NCI-H345 treated with DMSO at 0.1 percent for 48 hours (cell line): ENCODE measurements around the gene ELN.
"Not testable (repeated sequence)": the region's sequence is repeated elsewhere in the genome, so short reads cannot be mapped to it uniquely, and the experiment has no call there.

Experiments used
- DNase-seq: peaks from one replicate; lab custom pipeline; 2025; ENCODE audit not compliant: unreplicated experiment; lab: John Stamatoyannopoulos, UW

The ELN gene

DNA sequence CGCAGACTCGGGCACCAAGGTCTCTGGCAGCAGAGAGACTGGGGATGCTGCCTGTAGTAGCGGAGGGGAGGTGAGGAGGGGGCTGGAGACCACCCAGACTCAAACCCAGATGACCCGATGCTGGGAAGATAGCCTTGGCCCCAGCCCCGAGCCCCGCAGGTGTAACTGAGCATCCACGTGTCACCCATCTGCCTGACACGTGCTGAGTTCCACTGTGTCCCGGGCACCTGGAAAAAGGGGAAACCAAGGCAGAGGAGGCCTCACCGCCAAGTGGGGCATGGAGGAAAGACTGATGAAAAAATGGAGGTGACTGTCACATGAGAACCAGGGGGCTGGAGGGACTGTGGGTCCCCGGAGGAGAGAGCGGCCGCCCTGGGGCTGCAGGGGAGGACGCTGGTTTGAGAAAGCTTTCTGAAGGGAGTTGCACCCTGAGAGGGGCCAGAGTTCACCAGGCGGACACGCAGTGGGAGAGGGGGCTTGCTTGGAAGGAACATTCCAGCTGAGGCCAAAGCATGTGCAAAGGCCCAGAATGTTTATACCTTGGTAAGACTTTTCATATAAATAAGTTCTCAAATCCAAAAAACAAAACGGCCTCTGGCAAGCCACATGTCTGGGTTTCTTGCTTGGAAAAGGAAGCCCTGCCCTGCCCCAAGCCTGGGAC is 27.4 kb upstream of the ELN start:
- DNase-seq = no peak

GRCh38 chr7:74001150-74001494 is 26.9 kb upstream of the ELN start:
- DNase-seq = no peak

DNA sequence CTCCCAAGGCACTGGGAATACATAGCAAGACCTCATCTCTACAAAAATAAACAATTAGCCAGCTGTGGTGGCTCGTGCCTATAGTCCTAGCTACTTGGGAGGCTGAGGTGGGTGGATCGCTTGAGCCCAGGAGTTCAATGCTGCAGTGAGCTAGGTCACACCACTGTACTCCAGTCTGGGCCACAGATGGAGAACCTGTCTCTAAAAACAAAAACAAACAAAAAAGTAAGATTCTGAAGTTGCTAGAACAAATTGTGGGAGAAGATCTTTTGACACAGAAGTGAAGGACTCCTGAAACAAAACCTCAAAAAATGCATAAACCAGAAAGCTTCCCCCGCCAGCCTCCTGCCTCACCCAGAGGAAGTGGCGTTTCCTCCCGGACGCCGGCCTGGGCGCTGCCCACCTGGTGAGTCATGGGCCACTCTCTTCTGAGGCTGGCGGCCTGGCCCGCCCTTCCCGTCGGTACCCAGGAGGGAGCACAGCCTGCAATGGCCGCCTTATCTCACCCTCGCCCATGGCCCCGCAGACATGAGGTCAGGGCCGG is 25.4 kb upstream of the ELN start:
- DNase-seq = no peak

DNA sequence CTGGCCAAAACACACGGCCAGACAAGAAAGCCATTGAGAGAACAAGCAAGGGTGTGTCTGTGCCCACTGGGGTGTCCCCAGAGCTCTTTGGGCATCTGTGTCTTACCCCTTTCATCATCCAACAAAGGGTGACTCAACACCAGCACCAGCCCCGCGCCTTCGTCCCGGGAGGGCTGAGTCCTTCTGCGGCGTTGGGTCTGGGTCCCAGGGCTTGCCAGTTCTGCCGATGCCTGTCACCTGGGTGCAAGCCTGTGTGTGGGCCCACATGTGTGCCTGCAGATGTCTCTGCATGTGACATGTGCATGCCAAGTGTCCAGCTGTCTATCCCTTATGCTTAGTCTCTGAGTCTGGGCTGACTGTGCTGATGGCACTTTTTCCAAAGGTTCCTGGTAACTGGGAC is 24.4 kb upstream of the ELN start:
- no peak for DNase-seq

GRCh38 chr7:74006032-74006431 is 21.9 kb upstream of the ELN start:
- no peak for DNase-seq

GRCh38 chr7:74006451-74007241 is 21.3 kb upstream of the ELN start:
- DNase-seq = no peak

DNA sequence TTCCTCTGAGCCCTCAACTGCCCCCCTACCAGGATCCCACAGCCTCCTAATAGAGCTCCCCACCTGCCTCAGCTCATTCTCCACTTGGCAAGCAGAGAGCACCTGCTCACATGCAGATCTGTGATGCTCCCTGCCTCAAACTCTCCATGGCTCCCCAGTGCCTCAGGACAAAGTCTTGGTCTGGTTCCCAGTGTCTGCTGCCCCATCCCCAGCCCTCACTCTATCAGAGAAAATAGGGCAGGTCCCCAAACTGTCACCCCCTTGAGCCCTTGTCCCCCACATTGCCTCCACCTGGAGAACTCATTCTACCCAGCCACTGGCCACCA is 20.8 kb upstream of the ELN start:
- no peak for DNase-seq

- no peak for DNase-seq
These were observed 19.3 kb upstream of the ELN start for GRCh38 chr7:74008687-74009086.

- no peak for DNase-seq
These were observed 18.3 kb upstream of the ELN start for GRCh38 chr7:74009719-74010118.

- DNase-seq = no peak
These were observed 17.6 kb upstream of the ELN start for GRCh38 chr7:74010407-74010806.

DNA sequence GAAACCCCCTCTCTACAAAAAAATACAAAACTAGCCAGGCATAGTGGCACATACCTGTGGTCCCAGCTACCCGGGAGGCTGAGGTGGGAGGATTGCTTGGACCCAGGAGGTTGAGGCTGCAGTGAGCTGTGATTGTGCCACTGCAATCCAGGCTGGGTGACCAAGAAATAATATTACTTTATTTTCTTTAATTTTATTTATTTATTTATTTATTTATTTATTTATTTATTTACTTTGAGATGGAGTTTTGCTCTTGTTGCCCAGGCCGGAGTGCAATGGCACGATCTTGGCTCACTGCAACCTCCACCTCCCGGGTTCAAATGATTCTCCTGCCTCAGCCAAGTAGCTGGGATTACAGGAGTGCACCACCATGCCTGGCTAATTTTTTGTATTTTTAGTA is 16.6 kb upstream of the ELN start:
- not testable (repeated sequence) for DNase-seq

- no peak for DNase-seq
These were observed 15.1 kb upstream of the ELN start for GRCh38 chr7:74012842-74013249.

DNA sequence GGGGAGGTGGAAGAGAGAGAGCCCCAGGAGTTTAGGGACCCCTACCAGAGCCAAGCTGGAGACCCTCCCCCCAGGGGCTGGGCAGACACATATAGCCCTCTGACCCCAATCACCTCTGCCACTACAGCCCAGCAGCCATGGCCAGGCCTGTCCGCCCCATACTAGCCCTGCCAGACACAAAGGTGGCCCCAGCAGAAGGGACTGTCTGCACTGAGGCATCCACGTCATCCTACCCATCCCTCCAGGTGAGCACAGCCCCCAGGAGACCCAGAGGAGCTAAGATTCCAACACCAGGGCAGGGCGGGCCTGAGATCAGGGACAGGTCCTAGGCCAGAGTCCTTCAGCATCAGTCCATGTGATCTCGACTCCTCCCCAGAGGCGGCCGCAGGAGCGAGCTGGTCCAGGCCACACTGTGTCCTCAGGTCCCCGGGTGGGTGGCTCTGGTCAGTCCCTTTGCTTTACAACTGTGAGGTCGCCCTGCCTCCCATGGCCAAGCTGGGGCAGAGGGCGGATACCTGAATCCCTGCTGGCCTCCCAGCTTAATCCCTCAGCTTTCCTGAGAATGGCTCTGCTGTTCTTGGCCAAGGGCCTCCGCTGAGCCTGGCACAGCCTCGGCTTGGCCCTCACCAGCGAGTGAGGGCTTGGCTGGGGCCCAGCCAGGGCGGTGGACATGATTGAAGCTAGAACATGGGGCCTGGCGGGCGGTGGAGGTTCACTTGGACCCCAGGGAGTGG is 14.3 kb upstream of the ELN start:
- no peak for DNase-seq

- no peak for DNase-seq
These were observed 13.0 kb upstream of the ELN start for GRCh38 chr7:74014931-74015330.

GRCh38 chr7:74015670-74016069 is 12.3 kb upstream of the ELN start:
- no peak for DNase-seq

DNA sequence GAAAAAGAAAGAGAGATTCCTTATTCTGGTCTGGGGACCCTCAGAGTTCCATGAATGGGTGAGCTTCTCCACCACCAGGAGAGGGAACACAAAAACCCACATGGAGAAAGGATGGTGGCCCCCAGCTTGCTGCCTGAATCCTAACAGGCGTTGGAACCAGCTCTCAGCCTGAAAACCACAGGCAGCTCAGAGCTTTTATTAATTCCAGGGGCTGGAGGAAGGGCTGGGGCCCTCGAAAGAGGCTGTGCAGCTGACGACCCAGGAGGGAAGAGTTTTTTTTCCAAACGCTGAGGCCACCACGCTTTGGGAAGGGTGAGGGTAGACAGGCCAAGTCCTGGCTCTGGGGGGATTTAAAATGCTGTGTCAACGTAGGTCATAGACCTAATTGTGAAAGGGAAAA is 10.8 kb upstream of the ELN start:
- no peak for DNase-seq

DNA sequence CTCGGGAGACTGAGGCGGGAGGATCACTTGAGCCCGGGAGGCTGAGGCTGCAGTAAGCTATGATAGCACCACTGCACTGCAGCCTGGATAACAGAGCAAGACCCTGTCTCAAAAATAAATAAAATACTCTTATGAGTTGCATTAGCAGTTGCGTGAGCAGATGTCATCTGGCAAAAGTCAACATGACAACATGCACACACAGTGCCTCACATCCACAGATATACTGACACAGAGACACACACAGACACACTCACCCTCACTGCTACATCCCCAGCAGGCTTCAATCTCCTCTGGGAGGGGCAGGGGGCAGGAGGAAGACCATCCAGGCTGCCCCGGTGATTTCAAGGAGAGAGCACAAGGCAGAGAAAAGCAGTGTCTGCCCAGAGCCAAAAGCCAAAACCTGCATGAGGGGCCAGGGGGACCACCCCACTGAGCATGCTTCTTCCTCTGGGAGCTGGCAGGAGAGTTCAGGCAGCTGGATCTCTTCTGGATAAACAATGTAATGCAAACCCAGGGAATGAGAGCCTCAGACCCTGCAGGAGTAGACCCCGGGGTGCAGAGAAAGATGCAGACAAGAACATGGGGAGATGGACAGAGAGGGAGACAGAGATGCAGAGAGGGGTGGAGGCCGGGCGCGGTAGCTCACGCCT is 9.6 kb upstream of the ELN start:
- DNase-seq = no peak

GRCh38 chr7:74019149-74019548 is 8.8 kb upstream of the ELN start:
- no peak for DNase-seq

DNA sequence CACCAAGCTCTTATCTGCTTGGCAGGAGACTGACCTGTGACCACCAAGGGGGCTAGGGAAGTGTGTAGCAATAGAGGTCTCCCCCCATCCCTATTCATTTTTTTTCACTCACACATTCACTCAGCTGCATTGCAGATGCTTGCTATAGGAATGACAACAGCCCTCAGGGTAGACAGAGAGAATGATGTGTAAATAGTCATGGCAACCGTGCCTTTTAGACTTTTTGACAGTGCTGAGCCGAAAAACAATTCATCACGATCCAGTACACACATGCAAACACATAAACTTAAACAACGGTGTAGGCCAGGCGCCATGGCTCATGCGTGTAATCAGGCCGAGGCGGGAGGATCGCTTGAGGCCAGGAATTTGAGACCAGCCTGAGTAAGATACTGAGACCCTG is 7.6 kb upstream of the ELN start:
- DNase-seq = no peak

DNA sequence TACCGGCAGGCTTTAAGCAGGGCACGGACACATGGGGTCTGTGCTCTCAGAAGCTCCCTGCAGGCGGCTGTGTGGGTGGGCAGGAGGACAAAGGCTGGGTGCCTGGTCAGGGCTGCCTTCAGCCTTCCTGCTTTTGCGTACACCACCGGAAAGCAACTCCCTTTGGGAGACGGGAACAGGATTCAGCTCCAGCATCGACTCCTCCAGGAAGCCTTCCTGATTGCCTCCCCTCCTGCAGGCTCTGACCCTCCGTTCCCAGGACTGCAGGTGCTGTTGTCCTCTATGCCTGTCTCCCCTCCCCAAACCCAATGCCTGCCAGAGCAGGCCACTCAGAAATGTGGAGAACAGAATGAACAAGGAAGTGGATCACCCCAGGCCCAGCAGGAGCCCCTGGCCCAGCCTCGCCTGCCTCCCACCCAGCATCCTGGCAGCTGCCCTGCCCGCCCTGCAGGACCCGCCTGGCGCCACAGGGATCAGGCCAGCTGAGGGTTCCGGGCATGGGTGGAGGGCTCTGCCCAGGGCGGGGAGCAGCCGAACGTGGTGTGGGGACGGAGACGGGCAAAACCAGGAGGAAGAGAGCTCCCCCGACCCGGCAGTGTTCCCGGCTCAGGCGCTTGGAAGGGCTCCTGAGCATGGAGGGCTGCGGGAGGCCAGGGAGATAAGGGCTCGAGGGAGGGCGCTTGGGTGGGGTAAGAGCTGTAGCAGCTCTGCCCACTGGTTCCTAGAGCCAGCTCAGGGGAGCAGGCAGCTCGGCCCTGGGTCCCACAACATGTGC is 6.2 kb upstream of the ELN start:
- no peak for DNase-seq

- DNase-seq = no peak
These were observed 5.5 kb upstream of the ELN start for GRCh38 chr7:74022507-74022906.
